GM18907 (cell line): ENCODE data around the gene DNTT.
A peak's percentile ranks its signal among the peaks of the same experiment; 100 is the strongest.

Experiments used
- ATAC-seq: cut with Tn5 transposase; IDR thresholded peaks from one replicate; pipeline ENCODE4 v1.9.1; 2021; ENCODE audit warnings: mild to moderate bottlenecking, moderate library complexity; ENCODE audit not compliant: unreplicated experiment

Gene DNTT

GRCh38 chr10:96374985-96375830 lies 71.0 kb downstream of the DNTT start:
- peak; percentile 81 for ATAC-seq

GRCh38 chr10:96376483-96376882 lies 72.2 kb downstream of the DNTT start:
- ATAC-seq: peak; percentile 51

GRCh38 chr10:96377816-96378294 lies 73.6 kb downstream of the DNTT start:
- no peak for ATAC-seq

- no peak for ATAC-seq
Observed at GRCh38 chr10:96378741-96379140, 74.5 kb downstream of the DNTT start.

- ATAC-seq: no peak
Observed at GRCh38 chr10:96379758-96380157, 75.5 kb downstream of the DNTT start.

- ATAC-seq: no peak
Observed at GRCh38 chr10:96380821-96381220, 76.6 kb downstream of the DNTT start.

- ATAC-seq: no peak
Observed at GRCh38 chr10:96384506-96384905, 80.3 kb downstream of the DNTT start.

GRCh38 chr10:96387161-96387560 lies 82.9 kb downstream of the DNTT start:
- ATAC-seq: no peak

GRCh38 chr10:96387601-96388000 lies 83.4 kb downstream of the DNTT start:
- no peak for ATAC-seq
